ENCODE measurements around the gene SHISA9. TPM values are rescaled to one million over a fixed set of nuclear protein-coding genes. Genes with fewer than 3 reads are reported as not detected.

The SHISA9 gene
- polyA plus RNA-seq, 3 donors = 0.01 TPM; not detected in 2

DNA sequence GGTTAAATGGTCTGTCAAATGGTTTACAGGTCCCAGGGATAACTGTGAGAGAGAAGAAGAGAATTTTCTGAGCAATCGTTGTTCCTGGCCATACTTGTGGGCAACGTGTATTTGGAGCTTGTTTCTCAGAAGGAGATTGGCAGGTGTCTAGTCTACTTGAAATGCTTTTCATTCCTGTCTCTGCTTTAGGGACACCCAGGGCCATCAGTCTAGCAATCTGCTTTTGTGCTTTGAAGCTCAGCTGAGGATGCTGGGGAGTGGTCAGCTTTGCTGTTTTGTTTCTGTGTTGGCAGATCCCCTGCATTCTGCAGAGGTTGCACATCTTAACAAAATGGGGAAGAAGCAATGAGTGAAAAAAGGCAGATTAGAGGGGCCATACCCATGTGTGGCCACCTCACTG lies 193.7 kb downstream of the SHISA9 start:
- H3K27me3 Mint-ChIP-seq (ENCODE audit: low read depth in 3 of 3) = peaks cover 0 to 1% (median 0%) of the 10 kb centered on the region in 3 donors
- H3K27ac ChIP-seq (ENCODE audit: low read depth in 1 of 2, low read length in 2 of 2) = no peak overlapping the region
- no peak overlapping the region for H3K4me3 ChIP-seq (replicated peaks in 1 of 3; ENCODE audit: low read depth in 2 of 3, low read length in 3 of 3)
- H4K20me1 ChIP-seq (ENCODE audit: insufficient read depth, low read length) = no peaks in the 10 kb centered on the region
- no peak overlapping the region for H3K4me3 Mint-ChIP-seq
- no peaks in the 10 kb centered on the region for H3K36me3 Mint-ChIP-seq
- no peaks in the 10 kb centered on the region for H3K27me3 ChIP-seq (ENCODE audit: control insufficient read depth in 2 of 2, insufficient read depth in 2 of 2, low read length in 2 of 2)
- no peak overlapping the region for H3K4me2 ChIP-seq (replicated peaks; ENCODE audit: extremely low read depth, low read length, poor library complexity, severe bottlenecking)
- H2AFZ ChIP-seq (ENCODE audit: insufficient read depth, low read depth, low read length, poor library complexity, severe bottlenecking) = no peak overlapping the region
- H3K4me1 ChIP-seq (ENCODE audit: control insufficient read depth in 1 of 2, insufficient read depth in 2 of 2, low read length in 2 of 2) = no peaks in the 10 kb centered on the region
- no peak for DNase-seq
- no peaks in the 10 kb centered on the region for H3K79me2 ChIP-seq (ENCODE audit: insufficient read depth, low read length)
- TF ChIP-seq, protein P1, sequence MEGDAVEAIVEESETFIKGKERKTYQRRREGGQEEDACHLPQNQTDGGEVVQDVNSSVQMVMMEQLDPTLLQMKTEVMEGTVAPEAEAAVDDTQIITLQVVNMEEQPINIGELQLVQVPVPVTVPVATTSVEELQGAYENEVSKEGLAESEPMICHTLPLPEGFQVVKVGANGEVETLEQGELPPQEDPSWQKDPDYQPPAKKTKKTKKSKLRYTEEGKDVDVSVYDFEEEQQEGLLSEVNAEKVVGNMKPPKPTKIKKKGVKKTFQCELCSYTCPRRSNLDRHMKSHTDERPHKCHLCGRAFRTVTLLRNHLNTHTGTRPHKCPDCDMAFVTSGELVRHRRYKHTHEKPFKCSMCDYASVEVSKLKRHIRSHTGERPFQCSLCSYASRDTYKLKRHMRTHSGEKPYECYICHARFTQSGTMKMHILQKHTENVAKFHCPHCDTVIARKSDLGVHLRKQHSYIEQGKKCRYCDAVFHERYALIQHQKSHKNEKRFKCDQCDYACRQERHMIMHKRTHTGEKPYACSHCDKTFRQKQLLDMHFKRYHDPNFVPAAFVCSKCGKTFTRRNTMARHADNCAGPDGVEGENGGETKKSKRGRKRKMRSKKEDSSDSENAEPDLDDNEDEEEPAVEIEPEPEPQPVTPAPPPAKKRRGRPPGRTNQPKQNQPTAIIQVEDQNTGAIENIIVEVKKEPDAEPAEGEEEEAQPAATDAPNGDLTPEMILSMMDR (IDR thresholded peaks at IDR 0.05) = no peak
- H3K9me3 ChIP-seq (replicated peaks in 1 of 2; ENCODE audit: control insufficient read depth in 1 of 2, insufficient read depth in 1 of 2, low read length in 2 of 2) = peaks cover 26 to 27% of the 10 kb centered on the region in 2 donors
- no CpG with 5 or more reads among the region's 2 CpGs for WGBS (ENCODE audit: insufficient coverage)
- H3K9ac ChIP-seq (ENCODE audit: insufficient read depth, low read length, poor library complexity, severe bottlenecking) = no peak overlapping the region
- H3K27ac Mint-ChIP-seq = no peak overlapping the region
- peaks cover 13 to 25% (median 18%) of the 10 kb centered on the region in 7 donors for H3K9me3 Mint-ChIP-seq
- intact Hi-C loops (cut with micrococcal nuclease) = no loop called here
- H3K36me3 ChIP-seq (replicated peaks in 1 of 2; ENCODE audit: control insufficient read depth in 1 of 2, insufficient read depth in 2 of 2, low read length in 2 of 2) = no peaks in the 10 kb centered on the region
- no peaks in the 10 kb centered on the region for H3K4me1 Mint-ChIP-seq

DNA sequence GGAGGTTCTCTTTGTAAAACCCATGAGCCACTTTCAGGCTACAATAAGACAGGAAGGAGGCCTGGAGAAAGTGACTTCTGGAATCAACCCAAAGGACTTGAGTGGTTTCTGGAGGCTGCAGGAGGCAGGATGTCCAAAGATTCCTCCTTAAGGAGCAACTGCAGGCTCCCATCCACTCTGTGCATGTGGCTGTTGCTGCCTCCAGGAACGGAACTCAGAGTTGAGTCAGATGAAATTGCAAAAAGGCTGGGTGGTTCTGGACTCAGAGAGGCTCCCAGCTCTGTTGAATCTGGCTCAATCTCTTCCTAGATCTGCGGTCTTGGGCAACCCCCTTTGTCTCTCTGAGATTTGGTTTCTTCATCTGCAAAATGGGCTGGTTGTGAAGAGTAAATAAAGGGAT lies 197.1 kb downstream of the SHISA9 start:
- WGBS (ENCODE audit: insufficient coverage) = 71% methylated on average over 1 of the region's 2 CpGs
- no peak for DNase-seq
- Histone ChIP-seq H4K20me1 (ENCODE audit: insufficient read depth, low read length) (no peaks in the 10 kb centered on the region), H2AFZ (ENCODE audit: insufficient read depth, low read depth, low read length, poor library complexity, severe bottlenecking) (no peak overlapping the region), H3K4me1 (ENCODE audit: control insufficient read depth in 1 of 2, insufficient read depth in 2 of 2, low read length in 2 of 2) (no peaks in the 10 kb centered on the region), H3K4me2 (replicated peaks; ENCODE audit: extremely low read depth, low read length, poor library complexity, severe bottlenecking) (no peak overlapping the region), H3K9ac (ENCODE audit: insufficient read depth, low read length, poor library complexity, severe bottlenecking) (no peak overlapping the region), H3K27me3 (ENCODE audit: control insufficient read depth in 2 of 2, insufficient read depth in 2 of 2, low read length in 2 of 2) (no peaks in the 10 kb centered on the region), H3K36me3 (replicated peaks in 1 of 2; ENCODE audit: control insufficient read depth in 1 of 2, insufficient read depth in 2 of 2, low read length in 2 of 2) (no peaks in the 10 kb centered on the region), H3K4me3 (replicated peaks in 1 of 3; ENCODE audit: low read depth in 2 of 3, low read length in 3 of 3) (no peak overlapping the region), H3K27ac (ENCODE audit: low read depth in 1 of 2, low read length in 2 of 2) (no peak overlapping the region), H3K9me3 (replicated peaks in 1 of 2; ENCODE audit: control insufficient read depth in 1 of 2, insufficient read depth in 1 of 2, low read length in 2 of 2) (peaks cover 6 to 9% of the 10 kb centered on the region in 2 donors), H3K79me2 (ENCODE audit: insufficient read depth, low read length) (no peaks in the 10 kb centered on the region)
- Mint-ChIP-seq H3K4me1 (no peaks in the 10 kb centered on the region), H3K27me3 (ENCODE audit: low read depth in 3 of 3) (peaks cover 0 to 1% (median 0%) of the 10 kb centered on the region in 3 donors), H3K9me3 (peaks cover 0 to 10% (median 8%) of the 10 kb centered on the region in 7 donors), H3K36me3 (no peaks in the 10 kb centered on the region), H3K27ac (no peak overlapping the region), H3K4me3 (no peak overlapping the region)
- TF ChIP-seq, protein P1 (IDR thresholded peaks at IDR 0.05) = no peak
- intact Hi-C loops (cut with micrococcal nuclease) = no loop called here

All from CD14-positive monocyte (primary cell).